ENCODE data around the gene PCDHB4.
"Not testable (repeated sequence)": the region's sequence is repeated elsewhere in the genome, so short reads cannot be mapped to it uniquely, and the experiment has no call there.

The PCDHB4 gene

DNA sequence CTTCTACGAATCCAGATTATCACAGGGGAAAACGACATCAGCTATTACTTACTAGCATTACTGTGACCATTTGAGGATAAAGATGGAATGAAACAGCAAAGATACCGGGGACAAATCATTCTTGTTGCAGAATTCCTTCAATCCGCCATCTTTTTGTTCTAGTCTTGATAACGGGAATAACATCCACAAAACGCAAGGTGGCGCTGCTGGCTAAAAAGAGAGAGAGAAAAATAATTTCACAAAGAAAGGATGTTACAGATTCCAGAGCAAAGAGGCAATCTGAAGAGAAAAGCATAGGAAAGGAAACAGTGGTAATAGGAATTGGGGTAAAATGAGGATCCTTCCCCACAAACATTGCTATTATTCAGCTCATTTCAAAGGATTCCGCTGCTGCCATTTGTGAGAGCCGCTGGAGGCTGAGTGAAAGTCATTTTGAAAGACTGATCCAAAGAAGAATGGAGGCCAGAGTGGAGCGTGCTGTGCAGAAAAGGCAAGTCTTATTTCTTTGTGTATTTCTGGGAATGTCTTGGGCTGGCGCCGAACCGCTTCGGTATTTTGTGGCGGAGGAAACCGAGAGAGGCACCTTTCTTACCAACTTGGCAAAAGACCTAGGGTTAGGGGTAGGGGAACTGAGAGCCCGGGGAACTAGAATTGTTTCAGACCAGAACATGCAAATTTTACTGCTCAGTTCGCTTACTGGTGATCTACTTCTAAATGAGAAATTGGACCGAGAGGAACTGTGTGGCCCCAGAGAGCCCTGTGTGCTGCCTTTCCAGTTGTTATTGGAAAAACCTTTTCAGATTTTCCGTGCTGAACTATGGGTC lies 51.0 kb downstream of the PCDHB4 start, which contains the start of gene PCDHB7:
Gene PCDHB7 (plus strand): TSS at position 264 of the 824 bp plus-strand sequence. CDS start 192 bp downstream, at position 456.
- Histone ChIP-seq H3K4me3 (ENCODE audit: low read depth in 1 of 2, low read length in 1 of 2) (no peak within 1 kb of the TSS), H3K36me3 (no peaks in the 10 kb centered on the region), H3K27me3 (peaks cover 31% of the 10 kb centered on the region), H3K27ac (no peak within 1 kb of the TSS), H3K4me1 (ENCODE audit: control insufficient read depth in 1 of 2, insufficient read depth in 1 of 2, low read depth in 1 of 2, low read length in 1 of 2) (no peaks in the 10 kb centered on the region), H3K9me3 (peaks cover 21% of the 10 kb centered on the region)
- no peak for TF ChIP-seq CTCF (IDR thresholded peaks at IDR 0.05)

DNA sequence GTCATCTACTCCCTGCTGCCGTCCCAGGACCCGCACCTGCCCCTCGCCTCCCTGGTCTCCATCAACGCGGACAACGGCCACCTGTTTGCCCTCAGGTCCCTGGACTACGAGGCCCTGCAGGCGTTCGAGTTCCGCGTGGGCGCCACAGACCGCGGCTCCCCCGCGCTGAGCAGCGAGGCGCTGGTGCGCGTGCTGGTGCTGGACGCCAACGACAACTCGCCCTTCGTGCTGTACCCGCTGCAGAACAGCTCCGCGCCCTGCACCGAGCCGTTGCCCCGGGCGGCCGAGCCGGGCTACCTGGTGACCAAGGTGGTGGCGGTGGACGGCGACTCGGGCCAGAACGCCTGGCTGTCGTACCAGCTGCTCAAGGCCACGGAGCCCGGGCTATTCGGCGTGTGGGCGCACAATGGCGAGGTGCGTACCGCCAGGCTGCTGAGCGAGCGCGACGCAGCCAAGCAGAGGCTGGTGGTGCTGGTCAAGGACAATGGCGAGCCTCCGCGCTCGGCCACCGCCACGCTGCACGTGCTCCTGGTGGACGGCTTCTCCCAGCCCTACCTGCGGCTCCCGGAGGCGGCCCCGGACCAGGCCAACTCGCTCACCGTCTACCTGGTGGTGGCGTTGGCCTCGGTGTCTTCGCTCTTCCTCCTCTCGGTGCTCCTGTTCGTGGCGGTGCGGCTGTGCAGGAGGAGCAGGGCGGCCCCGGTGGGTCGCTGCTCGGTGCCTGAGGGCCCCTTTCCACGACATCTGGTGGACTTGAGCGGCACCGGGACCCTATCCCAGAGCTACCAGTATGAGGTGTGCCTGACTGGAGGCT lies 52.9 kb downstream of the PCDHB4 start:
- H3K27ac ChIP-seq; H3K4me3 ChIP-seq (ENCODE audit: low read depth in 1 of 2, low read length in 1 of 2); H3K4me1 ChIP-seq (ENCODE audit: control insufficient read depth in 1 of 2, insufficient read depth in 1 of 2, low read depth in 1 of 2, low read length in 1 of 2); H3K36me3 ChIP-seq: not testable (repeated sequence)
- Histone ChIP-seq H3K27me3 (peaks cover 48% of the 10 kb centered on the region), H3K9me3 (peaks cover 32% of the 10 kb centered on the region)
